HG03520 (cell line): ENCODE results near the gene LILRB4.
"Not testable (repeated sequence)": the region's sequence is repeated elsewhere in the genome, so short reads cannot be mapped to it uniquely, and the experiment has no call there.

Source experiments
- ATAC-seq: cut with Tn5 transposase; IDR thresholded peaks from one replicate; pipeline ENCODE4 v1.9.1; 2021; ENCODE audit warnings: mild to moderate bottlenecking, moderate library complexity; ENCODE audit not compliant: unreplicated experiment

LILRB4 gene

DNA sequence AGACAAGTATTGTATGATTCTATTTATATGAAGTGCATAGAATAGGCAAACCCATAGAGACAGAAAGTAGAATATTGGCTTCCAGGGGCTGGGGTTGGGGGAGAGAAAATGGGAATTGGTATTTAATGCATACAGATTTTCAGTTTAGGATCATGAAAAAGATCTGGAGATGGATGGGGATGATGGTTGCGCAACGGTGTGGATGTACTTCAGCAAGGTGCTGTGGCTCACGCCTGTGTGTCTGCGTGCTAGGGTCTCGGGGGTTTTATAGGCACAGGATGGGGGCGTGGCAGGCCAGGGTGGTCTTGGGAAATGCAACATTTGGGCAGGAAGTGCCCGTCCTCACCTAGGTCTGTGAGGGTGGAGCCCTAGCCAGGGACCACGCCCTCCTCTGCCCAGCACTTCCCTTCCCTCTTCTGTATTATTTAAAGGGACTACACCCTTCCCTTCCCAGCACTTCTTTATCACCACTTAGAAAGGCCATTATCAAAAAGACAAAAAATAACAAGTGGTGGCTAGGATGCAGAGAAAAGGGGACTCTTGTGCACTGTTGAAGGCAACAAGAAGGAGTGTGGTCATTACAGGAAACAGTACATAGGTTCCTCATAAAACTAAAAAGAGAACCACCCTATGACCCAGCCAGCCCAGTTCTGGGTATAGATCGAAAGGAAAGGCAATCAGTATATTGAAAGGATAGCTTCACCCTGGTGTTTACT is 29.0 kb downstream of the LILRB4 start:
- ATAC-seq, result no peak

- ATAC-seq, result no peak
These were observed 29.5 kb downstream of the LILRB4 start for GRCh38 chr19:54692298-54692615.

- ATAC-seq, result no peak
These were observed 31.9 kb downstream of the LILRB4 start for GRCh38 chr19:54694648-54695047.

DNA sequence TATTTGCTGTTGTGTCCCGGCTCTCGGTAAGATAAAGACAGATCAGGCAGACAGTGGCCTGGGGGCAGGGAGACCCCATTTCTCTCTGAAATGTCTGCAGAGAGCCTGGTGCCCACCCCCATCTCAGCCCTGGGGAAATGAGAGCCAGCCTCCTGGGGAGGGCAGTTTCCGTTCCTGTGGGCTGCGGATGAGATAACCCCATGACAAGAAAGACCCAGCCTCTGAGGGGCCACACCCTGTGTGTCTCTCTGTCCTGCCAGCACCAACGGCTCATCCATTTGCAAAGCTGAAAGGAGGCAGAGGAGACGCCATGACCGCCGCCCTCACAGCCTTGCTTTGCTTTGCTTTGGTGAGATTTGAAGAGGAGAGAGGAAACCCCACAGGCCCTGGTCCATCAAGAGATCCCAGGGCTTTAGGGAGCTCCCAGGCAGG is 33.3 kb downstream of the LILRB4 start:
- no peak for ATAC-seq

DNA sequence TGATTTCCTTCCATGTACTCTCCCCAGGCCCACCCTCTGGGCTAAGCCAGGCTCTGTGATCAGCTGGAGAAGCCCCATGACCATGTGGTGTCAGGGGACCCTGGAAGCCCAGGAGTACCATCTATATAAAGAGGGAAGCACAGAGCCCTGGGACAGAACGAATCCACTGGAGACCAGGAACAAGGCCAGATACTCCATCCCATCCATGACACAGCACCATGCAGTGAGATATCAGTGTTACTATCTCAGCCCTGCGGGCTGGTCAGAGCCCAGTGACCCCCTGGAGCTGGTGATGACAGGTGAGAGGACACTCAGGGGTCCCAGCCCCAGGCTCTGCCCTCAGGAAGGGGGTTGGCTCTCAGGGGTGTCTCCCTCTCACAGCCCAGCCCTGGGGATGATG is 34.0 kb downstream of the LILRB4 start:
- ATAC-seq, result no peak

- not testable (repeated sequence) for ATAC-seq
These were observed 34.9 kb downstream of the LILRB4 start for GRCh38 chr19:54697716-54698115.

DNA sequence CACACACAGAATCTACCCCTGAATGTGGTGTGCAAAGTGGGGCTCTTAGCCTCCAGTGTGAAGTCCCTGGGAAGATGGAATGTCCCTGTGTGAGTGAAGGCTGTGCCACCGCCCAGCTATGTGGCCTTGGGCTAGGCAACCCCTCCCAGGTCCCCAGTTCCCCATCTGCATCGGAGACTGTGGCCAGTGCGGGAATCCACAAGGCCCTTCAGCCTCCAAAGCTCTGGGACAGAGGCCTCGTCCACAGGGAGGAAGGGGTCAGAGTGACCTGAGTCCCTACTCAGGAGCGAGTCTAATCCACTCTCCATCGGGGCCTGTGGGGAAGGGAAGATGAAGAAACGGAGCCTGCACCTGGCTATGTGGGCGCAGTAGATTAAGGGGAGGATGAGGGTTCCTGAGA is 42.1 kb downstream of the LILRB4 start:
- no peak for ATAC-seq

DNA sequence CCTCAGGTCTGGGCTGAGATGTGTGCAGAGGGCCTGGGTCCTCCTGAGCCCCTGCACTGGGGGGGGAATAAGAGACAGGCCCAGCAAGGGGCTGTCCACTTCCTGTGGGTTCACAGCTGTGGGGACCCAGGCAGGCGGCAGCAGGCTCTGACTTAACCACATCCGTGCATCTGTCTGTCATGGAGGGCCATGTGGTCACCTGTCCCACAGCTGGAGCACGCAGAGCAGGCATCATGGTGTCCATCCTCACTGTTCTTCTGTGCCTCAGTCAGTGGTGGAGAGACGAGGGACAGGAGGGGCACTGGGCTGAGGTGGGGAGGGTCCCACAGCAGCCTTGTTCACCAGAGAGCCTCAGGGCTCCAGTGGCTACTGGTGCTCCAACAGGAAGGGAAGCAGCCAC is 45.2 kb downstream of the LILRB4 start:
- ATAC-seq, result no peak

GRCh38 chr19:54708781-54709180 is 46.0 kb downstream of the LILRB4 start:
- ATAC-seq, result no peak

GRCh38 chr19:54709212-54709948 is 46.6 kb downstream of the LILRB4 start:
- ATAC-seq, result no peak

GRCh38 chr19:54709956-54710355 is 47.2 kb downstream of the LILRB4 start:
- ATAC-seq, result not testable (repeated sequence)
